ENCODE measurements around the gene AHCYL2.

DNA sequence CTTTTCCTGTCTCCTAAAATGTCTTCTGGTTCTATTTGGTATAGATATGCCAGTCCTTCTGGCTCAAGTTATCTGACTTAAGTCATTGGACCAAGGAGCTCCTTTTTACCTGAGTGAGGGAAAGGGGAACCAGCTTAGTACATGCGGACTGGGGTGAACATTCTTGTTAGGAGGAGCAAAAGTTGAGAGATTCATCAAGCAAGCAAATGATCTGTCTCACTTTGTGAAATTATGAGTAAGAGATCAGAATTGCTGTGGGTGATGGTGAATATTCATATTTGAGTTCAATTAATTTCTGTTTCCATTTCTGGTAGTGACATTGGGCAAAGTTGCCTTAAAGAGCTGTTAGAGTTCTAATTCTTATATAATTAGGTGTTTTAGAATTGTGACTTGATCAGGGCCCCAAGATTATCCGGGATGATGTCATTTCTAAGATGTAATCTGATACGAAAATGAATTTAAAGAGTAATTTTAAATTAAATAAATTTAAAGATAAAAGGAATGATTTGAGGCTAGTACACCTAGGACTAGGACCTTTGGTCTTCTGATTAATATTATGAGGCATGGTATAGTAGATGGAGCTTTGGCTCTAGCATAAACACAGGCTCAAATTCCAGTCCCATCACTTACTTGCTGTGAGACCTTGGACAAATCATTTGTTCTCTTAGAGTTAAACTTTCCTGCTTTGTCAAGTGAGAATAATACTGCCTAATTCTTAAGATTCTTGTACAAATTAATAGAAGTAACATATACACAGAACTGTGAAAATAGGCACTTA, 149.0 kb downstream of the AHCYL2 start:
- TF ChIP-seq, protein P1, sequence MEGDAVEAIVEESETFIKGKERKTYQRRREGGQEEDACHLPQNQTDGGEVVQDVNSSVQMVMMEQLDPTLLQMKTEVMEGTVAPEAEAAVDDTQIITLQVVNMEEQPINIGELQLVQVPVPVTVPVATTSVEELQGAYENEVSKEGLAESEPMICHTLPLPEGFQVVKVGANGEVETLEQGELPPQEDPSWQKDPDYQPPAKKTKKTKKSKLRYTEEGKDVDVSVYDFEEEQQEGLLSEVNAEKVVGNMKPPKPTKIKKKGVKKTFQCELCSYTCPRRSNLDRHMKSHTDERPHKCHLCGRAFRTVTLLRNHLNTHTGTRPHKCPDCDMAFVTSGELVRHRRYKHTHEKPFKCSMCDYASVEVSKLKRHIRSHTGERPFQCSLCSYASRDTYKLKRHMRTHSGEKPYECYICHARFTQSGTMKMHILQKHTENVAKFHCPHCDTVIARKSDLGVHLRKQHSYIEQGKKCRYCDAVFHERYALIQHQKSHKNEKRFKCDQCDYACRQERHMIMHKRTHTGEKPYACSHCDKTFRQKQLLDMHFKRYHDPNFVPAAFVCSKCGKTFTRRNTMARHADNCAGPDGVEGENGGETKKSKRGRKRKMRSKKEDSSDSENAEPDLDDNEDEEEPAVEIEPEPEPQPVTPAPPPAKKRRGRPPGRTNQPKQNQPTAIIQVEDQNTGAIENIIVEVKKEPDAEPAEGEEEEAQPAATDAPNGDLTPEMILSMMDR (conservative IDR thresholded peaks at IDR 0.05; ENCODE audit: low read length): no peak
- no peak for TF ChIP-seq EZH2phosphoT487 (IDR thresholded peaks at IDR 0.05; ENCODE audit: borderline replicate concordance)

All from Loucy (cell line).